ENCODE data around the gene DUOXA2.

- TF ChIP-seq CTCF (IDR thresholded peaks at IDR 0.05; ENCODE audit: low read depth, low read length) = no peak
- no peak for TF ChIP-seq EZH2phosphoT487 (IDR thresholded peaks at IDR 0.05; ENCODE audit: low read depth)
Measured at GRCh38 chr15:45093013-45093412, 21.1 kb upstream of the DUOXA2 start.

Measured in OCI-LY3 (cell line).